Measurements from ENCODE around the gene PLXNA1.

The PLXNA1 gene

DNA sequence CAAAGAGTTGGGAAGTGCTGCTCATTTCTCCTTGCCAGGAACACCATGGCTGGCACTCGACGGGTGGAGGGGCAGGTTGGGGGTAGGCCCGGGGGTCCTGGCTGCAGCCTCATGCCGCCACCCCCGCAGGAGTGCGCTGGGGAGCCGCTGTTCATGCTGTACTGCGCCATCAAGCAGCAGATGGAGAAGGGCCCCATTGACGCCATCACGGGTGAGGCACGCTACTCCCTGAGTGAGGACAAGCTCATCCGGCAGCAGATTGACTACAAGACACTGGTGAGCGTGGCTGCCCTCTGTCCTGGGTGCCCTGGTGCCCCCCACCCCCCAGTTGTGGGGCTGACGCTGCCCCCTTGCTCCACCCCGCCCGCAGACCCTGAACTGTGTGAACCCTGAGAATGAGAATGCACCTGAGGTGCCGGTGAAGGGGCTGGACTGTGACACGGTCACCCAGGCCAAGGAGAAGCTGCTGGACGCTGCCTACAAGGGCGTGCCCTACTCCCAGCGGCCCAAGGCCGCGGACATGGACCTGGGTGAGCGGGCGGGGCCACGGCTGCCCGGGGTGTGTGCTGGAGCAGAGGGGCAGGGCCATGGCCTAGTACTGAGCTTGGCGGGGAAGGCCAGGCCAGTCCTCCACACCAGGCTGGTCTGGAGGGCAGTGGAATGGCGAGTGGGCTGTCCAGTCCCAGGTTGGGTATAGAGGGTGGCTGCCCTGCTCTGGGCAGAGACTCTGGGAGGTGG is 45.1 kb downstream of the PLXNA1 start:
- TF ChIP-seq GATA3 (IDR thresholded peaks at IDR 0.05; ENCODE audit: low read depth, low read length) = no peak
- no peak for TF ChIP-seq GATA2 (IDR thresholded peaks at IDR 0.05; ENCODE audit: low read depth, low read length)

GRCh38 chr3:127028781-127029657 is 46.1 kb downstream of the PLXNA1 start:
- TF ChIP-seq GATA2 (IDR thresholded peaks at IDR 0.05; ENCODE audit: low read depth, low read length) (no peak), GATA3 (IDR thresholded peaks at IDR 0.05; ENCODE audit: low read depth, low read length) (no peak)

- no peak for TF ChIP-seq GATA3 (IDR thresholded peaks at IDR 0.05; ENCODE audit: low read depth, low read length)
- TF ChIP-seq GATA2 (IDR thresholded peaks at IDR 0.05; ENCODE audit: low read depth, low read length) = no peak
Measured at GRCh38 chr3:127029658-127030507, 47.0 kb downstream of the PLXNA1 start.

GRCh38 chr3:127030508-127031412 is 47.8 kb downstream of the PLXNA1 start:
- TF ChIP-seq GATA3 (IDR thresholded peaks at IDR 0.05; ENCODE audit: low read depth, low read length) (no peak), GATA2 (IDR thresholded peaks at IDR 0.05; ENCODE audit: low read depth, low read length) (no peak)

DNA sequence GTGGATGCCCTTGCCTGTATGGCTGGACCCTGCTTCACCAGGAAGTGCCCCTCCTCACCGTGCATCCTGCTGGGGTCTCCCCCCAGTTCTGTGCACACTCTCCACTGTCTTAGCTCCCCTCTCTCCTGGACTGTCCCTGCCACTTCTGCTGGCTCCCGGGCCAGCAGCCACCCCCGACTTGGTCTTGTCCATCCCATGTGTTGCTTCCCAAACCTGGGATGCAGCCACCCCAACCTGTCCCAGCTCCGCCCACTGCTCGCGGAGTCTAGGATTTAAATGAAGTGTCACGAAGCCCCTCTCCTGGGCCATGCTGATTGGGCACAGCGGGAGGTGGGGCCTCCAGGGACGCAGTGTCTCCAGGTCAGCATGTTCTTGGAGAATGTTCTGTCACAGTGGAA is 48.5 kb downstream of the PLXNA1 start:
- no peak for TF ChIP-seq GATA2 (IDR thresholded peaks at IDR 0.05; ENCODE audit: low read depth, low read length)
- TF ChIP-seq GATA3 (IDR thresholded peaks at IDR 0.05; ENCODE audit: low read depth, low read length) = no peak

- no peak for TF ChIP-seq GATA2 (IDR thresholded peaks at IDR 0.05; ENCODE audit: low read depth, low read length)
- TF ChIP-seq GATA3 (IDR thresholded peaks at IDR 0.05; ENCODE audit: low read depth, low read length) = no peak
Measured at GRCh38 chr3:127031845-127032244, 48.9 kb downstream of the PLXNA1 start.

DNA sequence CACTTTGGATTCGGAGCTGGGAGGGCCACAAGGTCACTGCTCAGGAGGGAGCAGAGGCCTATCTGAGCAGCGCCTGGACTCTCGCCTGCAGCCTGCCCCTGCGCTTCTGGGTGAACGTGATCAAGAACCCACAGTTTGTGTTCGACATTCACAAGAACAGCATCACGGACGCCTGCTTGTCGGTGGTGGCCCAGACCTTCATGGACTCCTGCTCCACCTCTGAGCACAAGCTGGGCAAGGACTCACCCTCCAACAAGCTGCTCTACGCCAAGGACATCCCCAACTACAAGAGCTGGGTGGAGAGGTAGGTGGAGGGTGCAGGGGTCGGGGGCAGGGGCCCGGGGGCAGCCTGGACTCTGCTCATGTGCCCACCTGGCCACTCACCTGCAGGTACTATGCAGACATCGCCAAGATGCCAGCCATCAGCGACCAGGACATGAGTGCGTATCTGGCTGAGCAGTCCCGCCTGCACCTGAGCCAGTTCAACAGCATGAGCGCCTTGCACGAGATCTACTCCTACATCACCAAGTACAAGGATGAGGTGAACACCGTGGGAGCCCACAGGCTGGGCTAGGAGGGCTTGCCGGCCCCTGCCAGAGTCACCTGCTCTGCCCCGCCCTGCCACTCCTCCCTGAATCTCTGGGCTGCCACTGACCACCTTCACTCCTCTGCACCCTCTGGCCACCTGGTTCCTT is 49.5 kb downstream of the PLXNA1 start:
- TF ChIP-seq GATA3 (IDR thresholded peaks at IDR 0.05; ENCODE audit: low read depth, low read length) = no peak
- no peak for TF ChIP-seq GATA2 (IDR thresholded peaks at IDR 0.05; ENCODE audit: low read depth, low read length)

Data from SH-SY5Y (cell line).